HEK293 (cell line): Measurements from ENCODE around the gene OBSL1.

Experiments used
- CTCF ChIA-PET: fragments of 350-600 bp; formaldehyde crosslinking; extraction: SDS; loops from one replicate; lab custom pipeline; 2021; ENCODE audit warnings: antibody characterized with exemption; lab: Yijun Ruan, JAX
- POLR2A ChIA-PET: fragments of 300-600 bp; formaldehyde crosslinking; extraction: SDS; loops from one replicate; lab custom pipeline; 2020; ENCODE audit warnings: antibody characterized with exemption, inconsistent platforms; lab: Yijun Ruan, JAX
- H3K27ac ChIP-seq: fragments of 200-500 bp; sonication (Bioruptor generic); 2 replicates; pipeline ENCODE4 v1.5.1; 2014; ENCODE audit warnings: low read depth, low read length, control low read depth, inconsistent platforms; ENCODE audit errors: extremely low read depth
- H3K36me3 ChIP-seq, 2 experiments: fragments of 200-500 bp in 1 of 2; sonication (Bioruptor generic) in 1 of 2; 1 replicate in 1 of 2; 2 replicates in 1 of 2; pipeline ENCODE4 v1.5.1; 2014 to 2017; ENCODE audit warnings: inconsistent platforms in 2 of 2, low read length in 2 of 2; ENCODE audit not compliant: control insufficient read depth in 2 of 2, insufficient read depth in 1 of 2
- H3K4me1 ChIP-seq: fragments of 200-500 bp; sonication (Bioruptor generic); 2 replicates; pipeline ENCODE4 v1.5.1; 2014; ENCODE audit warnings: mild to moderate bottlenecking, low read length, inconsistent platforms; ENCODE audit not compliant: control insufficient read depth, insufficient read depth
- H3K4me3 ChIP-seq: 2 replicates; pipeline ENCODE4 v1.5.1; 2011; ENCODE audit warnings: low read depth, mild to moderate bottlenecking, control low read depth, low read length, moderate library complexity
- H3K9me3 ChIP-seq: fragments of 200-500 bp; sonication (Bioruptor generic); 2 replicates; pipeline ENCODE4 v1.5.1; 2014; ENCODE audit warnings: low read depth, low read length, inconsistent platforms; ENCODE audit not compliant: control insufficient read depth, insufficient read depth
- EGR2 ChIP-seq: fragments of 450-650 bp; formaldehyde crosslinking; IDR thresholded peaks from 2 replicates; pipeline ENCODE4 v1.5.1; 2016; ENCODE audit warnings: low read depth, missing biosample characterization, missing genetic modification characterization
- GFI1B ChIP-seq: fragments of 450-650 bp; formaldehyde crosslinking; IDR thresholded peaks from 2 replicates; pipeline ENCODE4 v1.5.1; 2016; ENCODE audit warnings: missing biosample characterization, missing genetic modification characterization
- GLI4 ChIP-seq: fragments of 450-650 bp; formaldehyde crosslinking; IDR thresholded peaks from 2 replicates; pipeline ENCODE4 v1.5.1; 2016; ENCODE audit warnings: missing biosample characterization, missing genetic modification characterization
- TCF7L2 ChIP-seq: IDR thresholded peaks from 2 replicates; pipeline ENCODE4 v1.6.1; 2011; ENCODE audit warnings: low read depth, mild to moderate bottlenecking, inconsistent platforms, low read length, moderate library complexity, borderline replicate concordance
- TRIM28 ChIP-seq: IDR thresholded peaks from 2 replicates; pipeline ENCODE4 v1.6.1; 2011; ENCODE audit warnings: low read length, control low read depth, borderline replicate concordance
- ZBTB17 ChIP-seq: fragments of 450-650 bp; formaldehyde crosslinking; IDR thresholded peaks from 2 replicates; pipeline ENCODE4 v1.5.1; 2016; ENCODE audit warnings: missing biosample characterization, missing genetic modification characterization
- ZBTB21 ChIP-seq: fragments of 450-650 bp; formaldehyde crosslinking; IDR thresholded peaks from 2 replicates; pipeline ENCODE4 v1.5.1; 2017; ENCODE audit warnings: missing biosample characterization, missing genetic modification characterization
- ZBTB48 ChIP-seq: fragments of 450-650 bp; formaldehyde crosslinking; IDR thresholded peaks from 2 replicates; pipeline ENCODE4 v1.5.1; 2016; ENCODE audit warnings: missing biosample characterization, missing genetic modification characterization
- ZNF10 ChIP-seq: fragments of 450-650 bp; formaldehyde crosslinking; IDR thresholded peaks from 2 replicates; pipeline ENCODE4 v1.5.1; 2017; ENCODE audit warnings: missing biosample characterization, missing genetic modification characterization
- ZNF121 ChIP-seq: fragments of 450-650 bp; formaldehyde crosslinking; IDR thresholded peaks from 2 replicates; pipeline ENCODE4 v1.5.1; 2016; ENCODE audit warnings: missing biosample characterization, missing genetic modification characterization
- ZNF138 ChIP-seq: fragments of 450-650 bp; formaldehyde crosslinking; IDR thresholded peaks from 2 replicates; pipeline ENCODE4 v1.5.1; 2016; ENCODE audit warnings: missing biosample characterization, missing genetic modification characterization, borderline replicate concordance
- ZNF16 ChIP-seq: fragments of 450-650 bp; formaldehyde crosslinking; IDR thresholded peaks from 2 replicates; pipeline ENCODE4 v1.5.1; 2016; ENCODE audit warnings: low read depth, missing biosample characterization, missing genetic modification characterization
- ZNF248 ChIP-seq: fragments of 450-650 bp; formaldehyde crosslinking; IDR thresholded peaks from 2 replicates; pipeline ENCODE4 v1.5.1; 2017; ENCODE audit warnings: missing biosample characterization, missing genetic modification characterization
- ZNF362 ChIP-seq: fragments of 450-650 bp; formaldehyde crosslinking; IDR thresholded peaks from 2 replicates; pipeline ENCODE4 v1.5.1; 2016; ENCODE audit warnings: missing biosample characterization, missing genetic modification characterization
- ZNF394 ChIP-seq: fragments of 450-650 bp; formaldehyde crosslinking; IDR thresholded peaks from 2 replicates; pipeline ENCODE4 v1.5.1; 2016; ENCODE audit warnings: missing biosample characterization, missing genetic modification characterization, mild to moderate bottlenecking, moderate library complexity, borderline replicate concordance
- ZNF423 ChIP-seq: fragments of 450-650 bp; formaldehyde crosslinking; IDR thresholded peaks from 2 replicates; pipeline ENCODE4 v1.5.1; 2016; ENCODE audit warnings: missing biosample characterization, missing genetic modification characterization
- ZNF639 ChIP-seq: fragments of 450-650 bp; formaldehyde crosslinking; IDR thresholded peaks from 2 replicates; pipeline ENCODE4 v1.5.1; 2016; ENCODE audit warnings: missing biosample characterization, missing genetic modification characterization
- ZNF658 ChIP-seq: fragments of 450-650 bp; formaldehyde crosslinking; IDR thresholded peaks from 2 replicates; pipeline ENCODE4; 2016; ENCODE audit warnings: missing biosample characterization, missing genetic modification characterization
- ZNF660 ChIP-seq: fragments of 450-650 bp; IDR thresholded peaks from 2 replicates; pipeline ENCODE4 v1.5.1; 2018; ENCODE audit warnings: missing biosample characterization, mild to moderate bottlenecking, missing genetic modification characterization
- ZNF791 ChIP-seq: fragments of 450-650 bp; formaldehyde crosslinking; IDR thresholded peaks from 2 replicates; pipeline ENCODE4 v1.5.1; 2016; ENCODE audit warnings: missing biosample characterization, missing genetic modification characterization
- ZSCAN4 ChIP-seq: fragments of 450-650 bp; formaldehyde crosslinking; IDR thresholded peaks from 2 replicates; pipeline ENCODE4 v1.5.1; 2017; ENCODE audit warnings: missing biosample characterization, missing genetic modification characterization
- TF ChIP-seq, protein P1 (sequence below): fragments of 450-650 bp; formaldehyde crosslinking; IDR thresholded peaks from 2 replicates; pipeline ENCODE4 v1.5.1; 2017; ENCODE audit warnings: missing biosample characterization, missing genetic modification characterization

Gene OBSL1

GRCh38 chr2:219548990-219549389, 22.3 kb downstream of the OBSL1 start (continued):
- no peak for TF ChIP-seq ZNF791 (tag by site-specific recombination)

DNA sequence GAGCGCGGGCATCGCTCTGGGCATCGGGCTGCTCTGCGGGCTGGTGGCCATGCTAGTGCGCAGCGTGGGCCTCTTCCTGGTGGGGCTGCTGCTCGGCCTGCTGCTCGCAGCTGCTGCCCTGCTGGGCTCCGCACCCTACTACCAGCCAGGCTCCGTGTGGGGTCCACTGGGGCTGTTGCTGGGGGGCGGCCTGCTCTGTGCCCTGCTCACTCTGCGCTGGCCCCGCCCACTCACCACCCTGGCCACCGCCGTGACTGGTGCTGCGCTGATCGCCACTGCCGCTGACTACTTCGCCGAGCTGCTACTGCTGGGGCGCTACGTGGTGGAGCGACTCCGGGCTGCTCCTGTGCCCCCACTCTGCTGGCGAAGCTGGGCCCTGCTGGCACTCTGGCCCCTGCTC, 23.7 kb downstream of the OBSL1 start:
- ChIA-PET POLR2A (no interaction called here), CTCF (no interaction called here)
- no peak overlapping the region for H3K27ac ChIP-seq
- no peak overlapping the region for H3K4me3 ChIP-seq
- peaks cover 0 to 3% of the 10 kb centered on the region in 2 experiments; a peak in 1 of 3 replicates for H3K36me3 ChIP-seq
- TF ChIP-seq ZNF121 (tag by site-specific recombination), result no peak
- no peak for TF ChIP-seq ZBTB17 (tag by site-specific recombination)
- no peak for TF ChIP-seq ZNF362 (tag by site-specific recombination)
- no peak for TF ChIP-seq ZNF16 (tag by site-specific recombination)
- TF ChIP-seq TRIM28, result no peak
- no peak for TF ChIP-seq ZNF423 (tag by site-specific recombination)
- TF ChIP-seq ZNF10, result no peak
- TF ChIP-seq ZNF394 (tag by site-specific recombination), result no peak
- TF ChIP-seq, protein P1, sequence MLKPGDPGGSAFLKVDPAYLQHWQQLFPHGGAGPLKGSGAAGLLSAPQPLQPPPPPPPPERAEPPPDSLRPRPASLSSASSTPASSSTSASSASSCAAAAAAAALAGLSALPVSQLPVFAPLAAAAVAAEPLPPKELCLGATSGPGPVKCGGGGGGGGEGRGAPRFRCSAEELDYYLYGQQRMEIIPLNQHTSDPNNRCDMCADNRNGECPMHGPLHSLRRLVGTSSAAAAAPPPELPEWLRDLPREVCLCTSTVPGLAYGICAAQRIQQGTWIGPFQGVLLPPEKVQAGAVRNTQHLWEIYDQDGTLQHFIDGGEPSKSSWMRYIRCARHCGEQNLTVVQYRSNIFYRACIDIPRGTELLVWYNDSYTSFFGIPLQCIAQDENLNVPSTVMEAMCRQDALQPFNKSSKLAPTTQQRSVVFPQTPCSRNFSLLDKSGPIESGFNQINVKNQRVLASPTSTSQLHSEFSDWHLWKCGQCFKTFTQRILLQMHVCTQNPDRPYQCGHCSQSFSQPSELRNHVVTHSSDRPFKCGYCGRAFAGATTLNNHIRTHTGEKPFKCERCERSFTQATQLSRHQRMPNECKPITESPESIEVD (tag by site-specific recombination), result no peak
- no peak for TF ChIP-seq ZNF248 (tag by site-specific recombination)
- no peak for TF ChIP-seq ZBTB21 (tag by site-specific recombination)
- no peak for TF ChIP-seq ZNF639 (tag by site-specific recombination)
- no peak for TF ChIP-seq ZNF658 (tag by site-specific recombination)
- TF ChIP-seq GFI1B (tag by site-specific recombination), result no peak
- no peak for TF ChIP-seq ZNF791 (tag by site-specific recombination)
- TF ChIP-seq ZNF138 (tag by site-specific recombination), result no peak
- no peak for TF ChIP-seq ZBTB48
- no peak for TF ChIP-seq TCF7L2
- no peak for TF ChIP-seq GLI4 (tag by site-specific recombination)
- no peaks in the 10 kb centered on the region for H3K9me3 ChIP-seq
- peaks cover 3% of the 10 kb centered on the region; the same call in 1 of the 2 replicates for H3K4me1 ChIP-seq

- no peak for TF ChIP-seq ZSCAN4
- TF ChIP-seq EGR2 (tag by site-specific recombination), result peak; percentile 30; the same call in 1 of the 2 replicates
- TF ChIP-seq ZNF660 (tag by site-specific recombination), result no peak
- Histone ChIP-seq H3K27ac (no peak overlapping the region), H3K4me1 (no peaks in the 10 kb centered on the region), H3K36me3 (peaks cover 0 to 9% of the 10 kb centered on the region in 2 experiments; a peak in 1 of 3 replicates), H3K9me3 (no peaks in the 10 kb centered on the region), H3K4me3 (no peak overlapping the region)
- CTCF ChIA-PET, result interaction anchor here (1.2 to 7.2 kb wide), 2 partner anchors 14 to 99 kb away, joined by 3 to 112 read pairs; no protein-coding TSS in a partner anchor
- POLR2A ChIA-PET, result interaction anchor here (0.8 kb wide), 1 partner anchor 54 kb away, joined by 3 read pairs; no protein-coding TSS in a partner anchor
Observed at GRCh38 chr2:219545943-219546352, 25.4 kb downstream of the OBSL1 start.
